GM18873 (cell line): Measurements from ENCODE around the gene NIT1.

Experiments
- ATAC-seq: cut with Tn5 transposase; IDR thresholded peaks from one replicate; pipeline ENCODE4 v1.9.1; 2021; ENCODE audit warnings: mild to moderate bottlenecking, moderate library complexity, moderate number of reproducible peaks; ENCODE audit not compliant: unreplicated experiment, low FRiP score

NIT1 gene

GRCh38 chr1:161117759-161118581 is at the start of gene NIT1, which contains the start of gene PFDN2:
Gene NIT1, plus strand, starts transcription at chr1:161118105. Its CDS starts 72 bp downstream, at chr1:161118177.
Gene PFDN2, minus strand, starts transcription at chr1:161118037. Its CDS starts 11 bp downstream, at chr1:161118026.
- peak; percentile 65 for ATAC-seq

- ATAC-seq = peak; percentile 29
Measured at GRCh38 chr1:161068306-161069234, 49.3 kb upstream of the NIT1 start.

GRCh38 chr1:161069241-161069640 is 48.7 kb upstream of the NIT1 start:
- ATAC-seq = no peak

- peak; percentile 80 for ATAC-seq
Measured at GRCh38 chr1:161069731-161070270, 48.1 kb upstream of the NIT1 start, which contains the start of gene ARHGAP30. Gene ARHGAP30, minus strand, starts transcription at chr1:161069891. Its CDS starts 267 bp downstream, at chr1:161069624.

- no peak for ATAC-seq
Measured at GRCh38 chr1:161070761-161071160, 47.1 kb upstream of the NIT1 start.

- no peak for ATAC-seq
Measured at GRCh38 chr1:161071886-161072371, 46.0 kb upstream of the NIT1 start.

GRCh38 chr1:161072751-161073449 is 45.0 kb upstream of the NIT1 start:
- no peak for ATAC-seq

GRCh38 chr1:161073474-161074121 is 44.3 kb upstream of the NIT1 start:
- ATAC-seq = no peak

GRCh38 chr1:161074676-161075368 is 43.1 kb upstream of the NIT1 start:
- ATAC-seq = no peak

GRCh38 chr1:161076410-161076809 is 41.5 kb upstream of the NIT1 start:
- ATAC-seq = no peak

- ATAC-seq = no peak
Measured at GRCh38 chr1:161077426-161077825, 40.5 kb upstream of the NIT1 start.

GRCh38 chr1:161079436-161080110 is 38.3 kb upstream of the NIT1 start:
- no peak for ATAC-seq

GRCh38 chr1:161080441-161081405 is 37.2 kb upstream of the NIT1 start:
- ATAC-seq = no peak

GRCh38 chr1:161081519-161081918 is 36.4 kb upstream of the NIT1 start:
- no peak for ATAC-seq

GRCh38 chr1:161082483-161082882 is 35.4 kb upstream of the NIT1 start:
- no peak for ATAC-seq

- no peak for ATAC-seq
Measured at GRCh38 chr1:161082996-161083747, 34.7 kb upstream of the NIT1 start.
